Amniotic epithelial cell (primary cell): ENCODE data around the gene CACNG8.
"Not testable (repeated sequence)": the region's sequence is repeated elsewhere in the genome, so short reads cannot be mapped to it uniquely, and the experiment has no call there.

Source experiments
- DNase-seq: peaks from one replicate; pipeline ENCODE4 v3.0.0-alpha.2; 2010; ENCODE audit warnings: low read depth

Gene CACNG8

GRCh38 chr19:53962887-53963431 is at the start of gene CACNG8:
TSS of gene CACNG8 (plus strand) at chr19:53962937.
- no peak for DNase-seq

- DNase-seq = no peak
Measured at GRCh38 chr19:53915000-53915399, 47.7 kb upstream of the CACNG8 start.

GRCh38 chr19:53916004-53916403 is 46.7 kb upstream of the CACNG8 start:
- no peak for DNase-seq

- no peak for DNase-seq
Measured at GRCh38 chr19:53917356-53917755, 45.4 kb upstream of the CACNG8 start.

GRCh38 chr19:53927739-53928138 is 35.0 kb upstream of the CACNG8 start:
- DNase-seq = peak; percentile 75

- DNase-seq = no peak
Measured at GRCh38 chr19:53936029-53936428, 26.7 kb upstream of the CACNG8 start.

- DNase-seq = no peak
Measured at GRCh38 chr19:53942001-53942786, 20.5 kb upstream of the CACNG8 start.

- DNase-seq = no peak
Measured at GRCh38 chr19:53944416-53944815, 18.3 kb upstream of the CACNG8 start.

- no peak for DNase-seq
Measured at GRCh38 chr19:53944933-53945332, 17.8 kb upstream of the CACNG8 start.

GRCh38 chr19:53945441-53945840 is 17.3 kb upstream of the CACNG8 start:
- DNase-seq = peak; percentile 29

- no peak for DNase-seq
Measured at GRCh38 chr19:53945998-53946397, 16.7 kb upstream of the CACNG8 start.

- DNase-seq = no peak
Measured at GRCh38 chr19:53947624-53948023, 15.1 kb upstream of the CACNG8 start.

- not testable (repeated sequence) for DNase-seq
Measured at GRCh38 chr19:53948611-53949010, 14.1 kb upstream of the CACNG8 start.

GRCh38 chr19:53951436-53951835 is 11.3 kb upstream of the CACNG8 start:
- DNase-seq = no peak

- no peak for DNase-seq
Measured at GRCh38 chr19:53951947-53952346, 10.8 kb upstream of the CACNG8 start.

GRCh38 chr19:53953383-53953782 is 9.4 kb upstream of the CACNG8 start:
- no peak for DNase-seq

GRCh38 chr19:53957448-53958167 is 5.1 kb upstream of the CACNG8 start:
- no peak for DNase-seq

GRCh38 chr19:53958168-53958571 is 4.6 kb upstream of the CACNG8 start:
- no peak for DNase-seq

- no peak for DNase-seq
Measured at GRCh38 chr19:53958823-53959757, 3.6 kb upstream of the CACNG8 start.

GRCh38 chr19:53960187-53960586 is 2.5 kb upstream of the CACNG8 start:
- no peak for DNase-seq

- no peak for DNase-seq
Measured at GRCh38 chr19:53960886-53961285, 1.9 kb upstream of the CACNG8 start.
